HG02798 (cell line): ENCODE measurements around the gene TGOLN2.

Experiments used
- ATAC-seq: cut with Tn5 transposase; IDR thresholded peaks from one replicate; pipeline ENCODE4 v1.9.1; 2021; ENCODE audit warnings: mild to moderate bottlenecking; ENCODE audit not compliant: unreplicated experiment, poor library complexity

TGOLN2 gene

GRCh38 chr2:85273738-85274731, 53.8 kb downstream of the TGOLN2 start:
- no peak for ATAC-seq

- ATAC-seq: no peak
These were observed 55.4 kb downstream of the TGOLN2 start for GRCh38 chr2:85272357-85272756.

- ATAC-seq: no peak
These were observed 57.8 kb downstream of the TGOLN2 start for GRCh38 chr2:85269959-85270358.
